ENCODE data around the gene RNFT2.

DNA sequence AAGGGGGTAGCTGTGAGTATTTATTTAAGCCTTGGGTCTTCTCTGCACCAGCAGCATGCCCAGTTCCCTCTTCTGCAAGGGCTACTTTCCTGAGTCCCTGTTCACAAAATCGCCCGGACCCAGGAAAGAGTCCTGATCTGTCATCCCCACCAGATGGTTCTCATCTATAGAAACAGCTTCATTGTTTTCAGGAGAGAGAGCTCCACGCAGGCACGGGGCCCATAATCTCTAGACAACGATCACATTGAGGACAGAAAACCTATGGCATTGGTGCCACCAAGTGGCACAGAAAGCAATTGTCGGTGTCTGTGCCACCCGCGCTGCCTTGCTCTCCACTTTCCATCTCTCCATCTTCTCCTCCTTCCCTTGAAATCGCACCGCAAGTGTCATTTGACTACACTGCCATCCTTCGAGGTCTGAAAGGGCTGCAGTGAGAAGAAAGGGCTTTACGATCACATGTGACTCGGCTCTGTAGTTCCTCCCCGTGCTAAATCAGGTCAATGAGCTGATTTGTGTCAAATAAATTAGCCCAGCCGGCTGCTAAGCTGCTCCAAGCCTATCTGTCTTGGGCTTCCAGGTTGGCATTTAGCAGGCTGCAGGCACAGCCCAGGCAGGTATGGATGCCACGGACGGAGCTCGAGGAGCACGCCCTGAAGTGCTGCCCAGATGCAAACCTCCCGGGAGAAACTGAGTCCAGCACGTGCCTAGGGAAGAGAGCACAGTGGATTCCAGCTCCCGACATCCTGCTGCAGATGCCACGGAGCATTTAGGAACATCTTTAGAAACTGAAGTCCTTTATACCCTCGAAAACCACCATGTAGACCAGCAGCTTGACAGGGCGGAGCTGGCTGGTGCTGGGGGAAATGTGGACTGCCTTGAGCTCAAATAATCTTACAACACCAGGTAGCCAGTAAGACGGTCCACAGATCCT lies 29.0 kb upstream of the RNFT2 start:
- TF ChIP-seq, protein P1, sequence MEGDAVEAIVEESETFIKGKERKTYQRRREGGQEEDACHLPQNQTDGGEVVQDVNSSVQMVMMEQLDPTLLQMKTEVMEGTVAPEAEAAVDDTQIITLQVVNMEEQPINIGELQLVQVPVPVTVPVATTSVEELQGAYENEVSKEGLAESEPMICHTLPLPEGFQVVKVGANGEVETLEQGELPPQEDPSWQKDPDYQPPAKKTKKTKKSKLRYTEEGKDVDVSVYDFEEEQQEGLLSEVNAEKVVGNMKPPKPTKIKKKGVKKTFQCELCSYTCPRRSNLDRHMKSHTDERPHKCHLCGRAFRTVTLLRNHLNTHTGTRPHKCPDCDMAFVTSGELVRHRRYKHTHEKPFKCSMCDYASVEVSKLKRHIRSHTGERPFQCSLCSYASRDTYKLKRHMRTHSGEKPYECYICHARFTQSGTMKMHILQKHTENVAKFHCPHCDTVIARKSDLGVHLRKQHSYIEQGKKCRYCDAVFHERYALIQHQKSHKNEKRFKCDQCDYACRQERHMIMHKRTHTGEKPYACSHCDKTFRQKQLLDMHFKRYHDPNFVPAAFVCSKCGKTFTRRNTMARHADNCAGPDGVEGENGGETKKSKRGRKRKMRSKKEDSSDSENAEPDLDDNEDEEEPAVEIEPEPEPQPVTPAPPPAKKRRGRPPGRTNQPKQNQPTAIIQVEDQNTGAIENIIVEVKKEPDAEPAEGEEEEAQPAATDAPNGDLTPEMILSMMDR (conservative IDR thresholded peaks at IDR 0.05), result peak; percentile 82
- no peak for TF ChIP-seq ZFX (IDR thresholded peaks at IDR 0.05)
